Stimulated activated CD4-positive, alpha-beta T cell treated with anti-CD3 and anti-CD28 coated beads, Interleukin-4, amount 100 ng/mL, for 24 hours (primary cell): ENCODE measurements around the gene BICD2.
"Not testable (repeated sequence)": the region's sequence is repeated elsewhere in the genome, so short reads cannot be mapped to it uniquely, and the experiment has no call there.

Experiments used
- DNase-seq: peaks from one replicate; pipeline ENCODE4 v3.0.0-alpha.2; 2020

Gene BICD2

DNA sequence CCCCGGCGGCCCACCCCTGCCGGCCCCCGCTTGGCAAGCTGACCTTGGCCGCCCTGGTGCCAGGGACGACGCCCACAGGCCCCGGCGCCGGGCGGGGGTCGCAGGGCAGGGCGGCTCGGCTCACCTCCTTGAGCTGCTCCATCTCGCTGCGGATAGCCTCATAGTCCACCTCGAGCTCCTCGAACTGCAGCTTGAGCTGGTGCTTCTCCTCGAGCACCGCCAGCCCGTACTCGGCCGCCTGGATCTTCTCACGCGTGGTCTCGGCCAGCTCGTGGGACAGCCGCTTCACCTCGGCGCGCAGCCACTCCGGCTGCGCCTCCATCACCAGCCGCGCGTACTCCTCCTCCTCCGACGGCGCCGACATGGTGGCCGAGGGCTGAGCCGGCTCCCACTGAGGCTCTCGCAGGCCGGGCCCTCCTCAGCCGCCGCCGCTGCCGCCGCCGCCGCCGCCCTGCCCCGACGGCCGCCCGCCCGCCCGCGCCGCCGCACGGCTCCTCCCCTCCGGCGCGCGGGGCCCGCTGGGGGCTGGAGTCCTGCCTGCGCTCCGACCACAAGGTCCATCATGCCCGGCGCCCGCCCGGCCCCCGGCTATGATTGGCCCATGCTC lies at the start of gene BICD2:
BICD2 (minus strand) TSS at position 453 of the 607 bp plus-strand sequence; CDS start at position 364, 89 bp downstream.
- DNase-seq: no peak

DNA sequence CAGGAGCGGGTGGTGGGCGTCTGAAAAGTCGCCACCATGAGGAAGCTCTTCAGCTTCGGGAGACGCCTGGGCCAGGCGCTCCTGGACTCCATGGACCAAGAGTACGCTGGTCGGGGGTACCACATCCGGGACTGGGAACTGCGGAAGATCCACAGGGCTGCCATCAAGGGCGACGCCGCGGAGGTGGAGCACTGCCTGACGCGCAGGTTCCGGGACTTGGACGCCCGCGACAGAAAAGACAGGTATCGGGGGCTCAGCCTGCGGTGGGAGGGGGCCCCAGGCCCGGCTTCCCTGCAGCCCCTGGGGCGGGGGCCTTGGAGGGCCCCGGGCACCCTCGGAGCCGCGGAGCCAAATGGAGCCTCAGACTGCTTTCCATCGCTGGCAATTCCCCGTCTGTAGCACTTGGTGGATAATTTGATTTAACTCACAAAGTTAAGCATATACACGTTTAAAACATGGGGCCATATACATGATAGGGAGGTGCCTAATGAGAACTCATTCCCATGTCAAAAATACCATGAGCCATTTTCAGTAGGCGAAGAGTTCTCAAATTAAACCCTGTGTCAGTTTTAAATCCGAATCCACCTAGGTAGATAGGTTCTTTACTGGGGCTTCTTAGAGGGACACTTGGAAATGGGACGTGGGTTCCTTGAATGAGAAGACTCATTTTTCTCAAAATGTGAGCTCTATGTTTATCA lies 45.1 kb upstream of the BICD2 start:
- DNase-seq: not testable (repeated sequence)

DNA sequence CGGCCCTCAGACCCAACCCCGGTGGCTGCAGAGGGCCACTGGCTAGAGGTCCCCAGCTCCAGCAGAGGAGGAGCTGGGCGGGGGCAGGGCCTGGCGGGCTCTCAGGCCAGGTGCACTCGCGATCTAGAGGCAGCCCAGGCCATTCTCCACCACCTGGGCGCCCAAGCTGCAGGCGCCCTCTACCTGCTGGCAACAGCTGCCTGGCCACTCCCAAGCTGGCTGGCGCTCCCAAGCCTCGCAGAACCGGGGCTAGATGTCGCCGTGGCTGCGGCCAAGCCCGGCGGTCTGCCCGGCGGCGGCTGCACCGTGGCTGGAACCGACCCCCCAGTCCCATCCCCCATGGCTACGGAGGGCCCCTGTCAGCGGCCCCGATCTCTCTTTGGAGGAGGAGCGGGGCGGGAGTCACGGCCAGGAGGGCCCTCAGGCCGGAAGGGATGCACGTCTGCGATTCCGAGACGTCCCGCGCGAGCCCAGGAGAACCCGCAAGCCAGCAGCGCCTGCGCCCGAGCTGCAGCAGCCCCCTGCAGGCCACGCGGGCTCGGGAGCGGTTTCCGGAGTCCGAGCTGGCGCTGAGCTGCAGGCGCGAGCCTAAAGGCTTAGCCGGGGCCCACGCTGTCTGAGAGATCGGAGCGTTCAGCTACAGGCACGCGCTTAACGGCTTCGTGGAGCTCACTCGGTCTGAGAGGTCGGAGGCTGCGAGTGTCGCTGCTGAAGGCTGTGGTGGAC lies 44.3 kb upstream of the BICD2 start:
- peak; percentile 49 for DNase-seq

DNA sequence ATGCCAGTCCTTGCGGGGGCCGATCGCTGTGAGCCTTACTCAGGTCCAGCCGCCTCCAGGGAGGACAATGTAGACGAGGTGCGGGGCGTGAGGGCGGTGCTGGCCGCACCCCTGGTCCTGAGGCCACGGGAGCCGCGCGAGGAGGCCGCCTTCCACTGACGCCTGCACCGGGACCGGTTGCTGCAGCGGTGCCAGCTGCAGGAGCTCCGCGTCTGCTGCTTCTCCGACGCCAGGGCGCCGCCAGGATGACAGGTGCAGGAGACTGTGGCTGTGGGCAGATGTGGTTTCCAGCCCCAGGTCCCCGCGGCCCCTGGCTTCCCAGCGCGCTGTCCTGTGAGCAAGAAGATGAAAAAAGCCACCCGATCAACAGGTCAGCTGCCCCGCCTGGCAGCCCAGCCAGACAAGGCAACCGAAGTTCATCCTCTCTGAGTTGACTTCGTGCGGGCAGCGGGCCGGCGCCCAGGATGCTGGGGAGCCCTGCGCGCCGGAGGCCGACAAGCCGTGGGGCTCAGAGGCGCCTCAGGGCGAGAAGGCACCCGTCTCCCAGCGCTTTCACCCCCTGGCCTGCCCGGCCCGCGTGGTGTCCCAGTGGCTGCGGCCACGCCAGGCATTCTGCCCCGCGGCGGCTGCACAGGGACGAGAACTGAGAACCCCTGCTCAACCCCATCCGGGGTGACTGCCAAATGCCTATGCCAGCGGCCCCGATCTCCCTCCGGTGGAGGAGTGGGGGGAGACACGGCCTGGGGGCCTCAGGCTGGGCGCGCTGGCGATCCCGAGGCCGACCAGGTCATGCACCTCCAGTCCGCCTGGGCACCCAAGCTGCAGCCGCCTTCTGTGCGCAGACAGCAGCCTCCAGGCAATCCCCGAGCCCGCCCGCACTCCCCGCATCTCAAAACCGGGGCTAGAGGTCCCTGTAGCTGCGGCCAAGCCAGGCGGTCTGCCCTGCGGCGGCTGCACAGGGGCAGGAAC lies 43.4 kb upstream of the BICD2 start:
- peak; percentile 20 for DNase-seq

DNA sequence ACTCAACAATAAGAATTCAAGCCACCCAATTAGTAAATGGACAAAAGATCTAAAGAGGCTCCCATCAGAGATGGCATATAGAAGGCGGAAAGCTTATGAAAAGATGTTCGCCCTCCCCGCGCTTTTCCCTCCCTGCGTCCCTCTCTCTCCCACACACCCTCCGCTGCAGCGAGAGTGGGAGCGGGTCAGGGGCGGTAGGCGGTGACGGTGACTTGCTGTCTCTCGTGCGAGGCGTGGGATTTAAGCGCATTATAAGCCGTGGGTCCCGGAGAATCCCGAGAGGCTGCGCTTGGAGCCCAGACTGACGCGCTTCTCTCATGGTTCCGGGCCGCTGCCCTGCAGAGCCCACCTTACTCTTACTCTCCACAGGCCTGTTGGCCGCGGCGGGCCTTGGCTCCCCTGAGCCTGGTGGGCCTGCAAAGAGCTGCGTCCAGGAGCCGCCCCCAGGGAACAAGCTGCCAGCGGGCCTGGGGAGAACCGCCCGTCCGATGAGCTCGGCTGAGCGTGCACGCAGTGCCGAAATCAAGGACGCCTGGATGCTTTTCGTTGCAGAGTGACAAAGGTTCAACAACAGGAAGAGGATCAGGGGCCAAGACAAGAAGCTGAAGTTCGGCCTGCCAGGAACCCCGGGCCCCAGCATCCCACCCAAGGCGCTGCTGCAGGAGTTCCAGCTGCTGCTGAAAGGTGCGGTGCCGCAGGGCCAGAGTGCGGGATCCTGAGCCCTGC lies 42.6 kb upstream of the BICD2 start:
- DNase-seq: no peak

DNA sequence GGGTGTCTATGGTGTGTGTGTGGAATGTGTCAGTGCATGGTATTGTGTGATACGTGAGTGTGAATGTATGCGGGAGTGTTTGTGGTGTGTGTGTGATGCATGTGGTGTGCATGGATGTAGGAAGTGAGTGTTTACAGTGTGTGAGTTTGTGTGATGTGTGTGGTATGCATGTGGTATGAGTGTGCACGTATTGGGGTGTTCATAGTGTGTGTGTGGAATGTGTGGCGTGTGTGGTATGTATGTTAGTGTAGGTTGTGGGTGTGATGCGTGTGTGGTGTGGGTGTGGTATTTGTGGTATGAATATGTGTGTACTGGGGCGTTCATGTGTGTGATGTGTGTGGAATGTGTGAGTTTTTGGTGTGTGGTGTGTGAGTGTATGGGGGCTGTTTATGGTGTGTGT lies 40.1 kb upstream of the BICD2 start:
- DNase-seq: no peak

DNA sequence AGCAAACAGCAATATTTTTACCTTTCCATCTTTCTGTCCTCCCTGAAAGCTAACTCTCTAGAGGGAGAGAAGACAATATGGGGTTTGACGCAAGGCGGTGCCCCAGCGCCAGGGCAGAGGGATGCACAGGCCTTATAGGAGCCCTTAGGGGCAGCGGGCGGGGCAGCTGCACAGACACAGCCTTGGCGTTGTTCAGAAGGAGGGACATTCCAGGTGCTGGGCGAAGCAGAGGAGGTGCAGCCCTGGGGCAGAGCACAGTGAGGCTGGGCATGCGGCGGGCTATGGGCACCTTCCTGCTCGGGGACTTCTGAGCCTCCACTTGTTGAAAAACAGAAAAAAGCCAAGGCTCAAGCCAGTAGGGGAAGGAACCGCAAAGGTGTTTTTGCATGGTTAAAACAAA lies 33.7 kb upstream of the BICD2 start:
- DNase-seq: no peak

DNA sequence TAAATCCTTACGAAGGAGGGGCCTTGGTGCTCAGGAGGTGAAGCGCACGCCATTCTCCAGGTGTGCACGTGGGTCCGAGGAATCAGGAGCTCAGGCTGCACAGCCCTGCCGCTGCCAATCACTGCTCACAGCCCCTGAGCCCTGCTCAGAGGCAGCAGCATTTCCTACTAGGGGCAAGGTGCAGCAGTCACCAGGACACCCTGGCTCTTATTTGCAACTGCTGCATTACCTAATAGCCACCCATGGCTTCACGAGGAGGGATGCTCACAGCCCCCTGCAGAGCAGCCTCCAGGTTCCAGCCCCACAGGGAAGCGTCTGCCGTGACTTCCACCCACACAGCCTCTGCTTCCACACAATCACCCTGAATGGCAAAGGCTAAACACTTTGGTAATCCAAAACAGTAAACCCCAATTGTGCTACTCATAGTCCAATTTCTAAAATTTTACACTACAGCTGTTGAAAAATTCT lies 31.7 kb upstream of the BICD2 start:
- DNase-seq: not testable (repeated sequence)

DNA sequence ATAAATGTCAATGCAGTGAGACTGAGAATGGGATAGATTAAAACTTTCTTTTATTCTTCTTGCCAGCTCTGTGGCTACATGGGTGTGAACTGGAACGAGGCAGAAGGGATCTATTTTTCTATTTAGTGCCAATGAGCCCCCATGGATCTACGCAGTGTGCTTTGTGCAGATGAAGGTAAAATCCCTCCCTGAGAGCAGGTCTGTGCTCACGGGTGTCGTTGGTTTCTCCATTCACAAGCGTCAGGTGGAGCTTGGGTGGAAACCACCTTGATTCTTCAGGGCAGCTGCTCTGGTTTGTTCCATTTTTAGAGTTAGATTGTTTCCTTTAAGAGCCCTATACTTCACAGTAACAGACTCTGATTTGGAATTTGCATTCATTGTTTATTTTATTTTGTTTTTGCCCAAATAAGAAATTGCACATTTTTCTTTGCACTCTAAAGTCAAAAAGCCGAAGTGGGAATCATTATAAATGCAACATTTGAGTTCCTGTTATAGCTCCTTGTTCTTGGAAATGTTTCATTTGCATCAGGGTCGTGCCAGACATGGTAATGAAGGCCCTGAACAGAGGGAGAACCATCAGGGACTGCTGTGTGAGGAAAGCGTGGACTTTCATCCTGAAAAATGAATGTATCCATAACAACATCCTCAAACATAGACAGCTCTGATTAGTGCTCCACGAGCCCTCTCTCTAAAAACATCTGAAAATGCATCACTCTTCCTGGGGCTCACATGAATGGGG lies 31.1 kb upstream of the BICD2 start:
- no peak for DNase-seq

DNA sequence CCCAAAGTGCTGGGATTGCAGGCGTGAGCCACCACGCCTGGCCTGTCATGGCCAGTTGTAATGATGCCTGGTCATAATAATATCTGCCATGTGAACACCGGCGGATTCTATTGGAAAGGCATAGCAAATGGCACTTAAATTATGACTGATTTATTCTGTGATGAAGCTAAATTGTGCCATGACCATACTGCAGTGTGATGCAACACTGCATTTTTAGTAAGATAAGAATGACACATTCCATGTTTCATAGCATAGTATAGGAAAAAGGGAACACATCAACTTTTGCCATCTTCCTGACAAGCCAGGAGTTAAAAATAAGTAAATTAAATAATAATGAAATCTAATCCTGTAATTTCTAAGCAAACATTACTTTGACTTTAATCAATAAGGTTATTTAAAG lies 30.4 kb upstream of the BICD2 start:
- no peak for DNase-seq

DNA sequence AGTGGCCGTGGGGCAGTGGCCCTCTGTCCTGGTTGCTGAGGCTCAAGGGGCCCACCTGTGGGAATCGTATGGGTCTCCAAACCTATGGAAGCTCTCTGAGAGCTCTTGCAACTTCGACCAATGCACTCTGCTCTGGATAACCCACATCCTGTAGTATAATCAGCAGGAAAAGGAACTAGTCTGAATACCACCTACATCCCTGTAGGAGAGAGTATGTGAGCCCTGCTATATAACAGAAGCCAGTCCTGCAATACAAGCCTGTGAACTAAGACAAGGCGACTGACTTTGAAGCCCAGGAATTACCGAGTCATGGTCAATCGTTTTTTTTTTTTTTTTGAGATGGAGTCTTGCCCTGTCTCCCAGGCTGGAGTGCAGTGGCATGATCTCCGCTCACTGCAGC lies 29.8 kb upstream of the BICD2 start:
- no peak for DNase-seq

DNA sequence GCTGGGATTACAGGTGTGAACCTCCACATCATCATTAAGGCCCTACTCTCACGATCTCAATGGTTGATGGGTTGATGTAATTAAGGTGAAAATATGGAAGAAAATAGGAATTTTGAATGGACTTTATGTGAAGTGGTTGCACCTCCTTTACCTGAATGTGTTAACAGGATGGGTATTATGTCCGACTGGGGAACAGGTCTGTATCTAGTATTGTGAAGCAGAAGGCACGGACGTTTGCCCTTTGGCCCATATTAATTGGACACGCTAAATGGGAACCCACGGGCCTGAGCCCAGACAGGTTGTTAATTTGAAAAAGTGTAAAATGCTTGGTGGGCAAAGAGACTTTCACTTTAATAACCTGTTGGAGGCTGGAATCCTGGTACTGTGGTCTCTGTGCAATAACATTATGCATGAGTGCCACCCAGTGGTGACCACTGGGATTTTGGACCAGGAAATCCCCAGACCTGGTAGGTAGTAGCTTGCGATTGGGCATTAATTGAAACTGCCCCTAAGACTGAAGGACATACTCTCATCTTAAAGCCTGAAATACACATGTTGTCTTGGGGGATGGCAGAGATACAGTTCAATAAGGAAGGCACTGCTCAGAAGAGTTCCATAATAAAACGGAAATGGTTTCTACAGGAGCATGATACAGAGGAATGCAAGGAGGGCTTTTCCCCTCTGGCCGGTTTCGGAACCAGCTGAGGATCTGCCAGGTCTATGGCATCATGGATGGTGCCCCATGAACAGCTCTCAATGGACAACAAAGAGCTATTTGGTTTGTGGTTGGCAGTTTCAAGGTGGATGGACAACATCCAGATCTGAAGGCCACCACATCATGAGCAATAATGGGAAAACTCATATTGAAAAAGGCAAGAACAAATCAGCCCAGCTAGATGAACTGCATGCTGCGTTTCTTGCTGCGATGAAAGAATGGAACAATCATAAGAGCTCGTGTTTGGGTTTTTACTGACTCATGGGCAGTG lies 26.2 kb upstream of the BICD2 start:
- peak; percentile 77 for DNase-seq

DNA sequence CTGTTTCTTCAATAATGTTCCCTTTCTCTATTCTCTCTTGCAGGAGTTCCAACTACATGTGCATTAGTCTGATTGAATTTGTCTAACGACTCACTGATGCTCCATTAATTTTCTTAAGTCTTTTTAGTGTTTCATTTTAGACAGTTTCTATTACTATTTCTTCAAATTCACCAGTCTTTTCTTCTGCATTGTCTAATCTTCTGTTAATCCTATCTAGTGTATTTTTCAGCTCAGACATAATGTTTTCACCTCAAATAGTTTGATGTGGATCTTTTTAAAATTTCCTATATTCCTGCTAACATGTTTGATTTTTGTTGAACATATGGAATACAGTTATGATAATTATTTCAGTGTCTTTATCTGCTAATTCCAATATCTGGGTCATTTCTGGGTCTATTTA lies 21.7 kb upstream of the BICD2 start:
- no peak for DNase-seq

DNA sequence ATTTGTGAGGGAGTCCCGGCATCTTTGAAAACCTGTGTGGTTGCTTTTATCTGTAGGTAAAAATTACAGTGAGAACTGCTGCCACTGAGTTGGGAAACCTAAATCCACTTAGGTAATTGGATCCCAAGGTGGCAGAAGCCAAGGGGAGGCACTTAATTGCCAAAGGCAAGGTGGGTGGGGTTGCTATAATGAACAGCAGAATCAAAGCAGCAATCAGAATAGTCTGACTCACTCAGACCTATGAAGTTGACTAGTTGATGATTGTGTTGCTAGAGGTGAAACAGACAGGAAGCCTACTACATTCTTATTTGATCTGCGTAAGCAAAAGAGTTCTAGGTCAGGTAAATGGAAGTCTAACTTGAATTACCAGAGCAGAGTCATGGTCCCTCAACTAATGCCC lies 17.3 kb upstream of the BICD2 start:
- no peak for DNase-seq

DNA sequence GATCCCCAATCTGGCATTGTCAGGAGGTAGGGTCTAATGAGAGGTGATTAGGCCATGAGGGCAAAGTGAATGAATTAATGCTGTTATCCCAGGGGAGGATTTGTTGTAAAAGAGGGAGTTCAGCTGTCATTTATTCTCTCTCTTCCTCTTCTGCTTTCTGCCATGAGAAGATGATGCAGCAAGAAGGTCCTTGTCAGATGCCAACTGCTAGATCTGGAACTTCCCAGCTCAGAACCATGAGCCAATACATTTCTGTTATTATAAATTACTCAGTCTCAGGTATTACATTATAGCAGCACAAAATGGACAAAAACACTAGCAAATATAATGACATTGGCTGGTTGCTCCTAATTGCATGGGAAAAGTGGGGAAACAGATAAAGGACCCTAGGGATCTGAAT lies 15.6 kb upstream of the BICD2 start:
- no peak for DNase-seq

DNA sequence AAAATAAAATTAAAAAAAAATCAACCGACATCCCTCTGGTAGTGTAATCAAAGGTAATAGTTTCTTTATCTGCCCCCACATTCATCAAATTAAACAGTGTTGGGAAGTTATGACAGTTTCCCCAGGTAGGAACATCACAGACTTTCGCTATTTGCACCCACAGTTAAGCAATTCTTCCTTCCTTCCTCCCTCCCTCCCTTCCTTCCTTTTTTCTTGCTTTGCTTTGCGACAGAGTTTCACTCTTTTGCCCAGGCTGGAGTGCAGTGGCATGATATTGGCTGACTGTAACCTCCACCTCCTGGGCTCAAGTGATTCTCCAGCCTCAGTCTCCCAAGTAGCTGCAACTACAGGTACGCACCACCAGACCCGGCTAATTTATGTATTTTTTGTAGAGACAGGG lies 10.8 kb upstream of the BICD2 start:
- no peak for DNase-seq

DNA sequence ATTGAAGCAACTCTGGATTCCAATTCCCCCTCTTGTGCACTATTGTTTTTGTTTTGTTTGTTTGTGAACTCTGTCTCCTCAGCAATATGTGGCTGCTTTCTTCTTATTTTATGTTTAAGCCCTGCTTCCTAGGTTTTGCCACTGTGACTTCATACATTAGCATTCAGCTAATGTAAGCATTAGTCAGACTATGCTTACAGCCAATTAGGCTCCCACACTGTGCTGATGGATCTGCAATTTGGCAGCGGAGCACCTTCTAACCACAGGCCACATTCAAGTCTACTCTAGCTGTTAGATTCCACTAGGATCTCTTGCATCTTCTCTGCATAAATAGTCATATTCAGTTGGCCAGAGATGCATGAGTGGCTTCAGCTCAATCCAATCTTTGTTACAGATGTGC lies 9.6 kb upstream of the BICD2 start:
- no peak for DNase-seq

DNA sequence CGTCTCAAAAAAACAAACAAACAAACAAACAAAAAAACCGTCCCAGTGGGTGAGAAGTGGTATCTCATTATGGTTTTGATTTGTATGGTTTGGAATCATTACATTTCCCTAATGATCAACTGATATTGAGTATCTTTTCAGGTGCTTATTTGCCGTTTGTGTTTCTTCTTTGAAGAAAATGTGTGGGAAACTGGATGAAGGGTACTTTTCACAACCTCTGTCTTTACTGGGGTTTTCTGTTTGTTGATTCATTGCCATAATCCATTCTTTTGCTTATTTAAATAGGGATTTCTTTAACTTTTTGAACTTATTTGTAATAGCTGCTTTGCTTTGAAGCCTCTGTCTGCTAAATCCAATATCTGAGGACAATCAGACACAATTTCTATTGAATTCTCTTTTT lies 9.2 kb upstream of the BICD2 start:
- DNase-seq: no peak

DNA sequence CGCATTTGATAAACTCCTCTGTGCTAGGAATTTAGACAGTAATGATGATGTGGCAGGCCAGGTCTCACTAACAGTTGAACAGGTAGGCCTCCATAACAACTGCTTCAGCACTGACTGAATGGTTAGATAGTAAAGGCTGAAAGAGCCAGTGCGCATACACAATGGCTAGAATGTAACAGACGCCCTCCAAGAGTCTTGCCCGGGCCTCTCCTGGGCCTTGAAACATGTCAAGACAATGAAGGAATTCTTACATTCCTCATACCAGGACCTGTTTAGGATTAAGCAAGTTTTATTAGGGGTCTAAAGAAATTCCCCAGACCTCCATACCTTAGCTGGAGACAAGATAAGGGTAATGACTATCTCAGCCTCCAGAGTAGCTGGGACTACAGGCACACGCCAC lies 6.7 kb upstream of the BICD2 start:
- no peak for DNase-seq

DNA sequence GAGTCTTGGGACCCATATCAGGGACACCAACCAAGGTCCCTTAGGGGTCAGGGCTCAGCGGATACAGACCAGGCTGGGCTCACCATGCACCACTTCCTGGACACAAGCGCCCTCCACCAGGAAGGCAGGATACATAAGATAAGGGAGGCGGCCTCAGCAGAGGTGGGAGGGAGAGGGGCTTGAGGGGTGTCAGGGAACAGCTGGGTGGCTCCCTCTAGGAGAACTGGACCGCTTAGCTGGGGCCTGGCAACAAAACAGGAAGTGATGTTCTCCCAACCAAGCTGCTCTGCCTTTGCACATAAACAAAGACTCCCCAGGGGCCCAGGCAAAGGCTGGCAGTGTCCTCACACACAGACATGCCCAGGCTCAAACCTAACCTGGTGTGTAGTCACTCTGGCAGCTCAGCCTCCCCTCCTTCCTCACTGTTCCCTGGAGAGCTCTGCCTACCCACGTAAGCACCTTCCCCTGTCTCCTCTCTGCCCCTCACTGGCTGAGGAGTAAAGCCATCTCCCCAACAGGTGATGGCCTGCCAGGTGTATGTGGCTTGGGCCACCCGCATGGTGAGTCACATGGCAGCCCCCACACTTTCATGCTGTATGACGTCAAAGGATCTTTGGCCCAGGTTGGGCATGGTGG lies 5.8 kb upstream of the BICD2 start:
- no peak for DNase-seq
